Keratinocyte (primary cell): Measurements from ENCODE around the gene NEGR1. TPM values are rescaled to one million over a fixed set of nuclear protein-coding genes. Genes with fewer than 3 reads are reported as not detected.
"Not testable (repeated sequence)": the region's sequence is repeated elsewhere in the genome, so short reads cannot be mapped to it uniquely, and the experiment has no call there.

ENCODE experiments used
- DNase-seq: peaks from one replicate; pipeline ENCODE4 v3.0.0-alpha.2; 2011; ENCODE audit warnings: low read depth, missing footprints, low spot score
- FAIRE-seq: peaks from 2 replicates; lab custom pipeline; 2011; peaks lifted over from hg19 to GRCh38; lab: Jason Lieb, UNC
- H2AFZ ChIP-seq: 2 replicates; pipeline ENCODE4 v1.6.0; 2012; ENCODE audit warnings: low read length, control low read depth, inconsistent platforms; ENCODE audit not compliant: control insufficient read depth
- H3K27ac ChIP-seq: 2 replicates; pipeline ENCODE4 v1.5.1; 2011; ENCODE audit warnings: low read length; ENCODE audit not compliant: control insufficient read depth, insufficient read depth
- H3K27me3 ChIP-seq: 3 replicates; pipeline ENCODE4 v1.6.0; 2011; ENCODE audit warnings: low read length; ENCODE audit not compliant: control insufficient read depth, insufficient read depth; ENCODE audit errors: extremely low read depth
- H3K36me3 ChIP-seq, 2 experiments: 2 replicates in 1 of 2; 3 replicates in 1 of 2; pipeline ENCODE4 v1.5.1; 2011; ENCODE audit warnings: low read length in 2 of 2, mild to moderate bottlenecking in 1 of 2; ENCODE audit not compliant: control insufficient read depth in 2 of 2, insufficient read depth in 2 of 2; ENCODE audit errors: extremely low read depth in 1 of 2
- H3K4me1 ChIP-seq: 3 replicates; pipeline ENCODE4 v1.5.1; 2011; ENCODE audit warnings: low read length; ENCODE audit not compliant: control insufficient read depth, insufficient read depth; ENCODE audit errors: extremely low read depth
- H3K4me2 ChIP-seq: 3 replicates; pipeline ENCODE4 v1.6.0; 2011; ENCODE audit warnings: low read depth, low read length; ENCODE audit not compliant: control insufficient read depth, insufficient read depth; ENCODE audit errors: extremely low read depth
- H3K4me3 ChIP-seq, 3 experiments: fragments of 200-600 bp in 1 of 3; sonication (generic) in 1 of 3; 2 replicates in 2 of 3; 3 replicates in 1 of 3; pipeline ENCODE4 v1.5.1; 2011 to 2016; ENCODE audit warnings: low read length in 3 of 3, mild to moderate bottlenecking in 3 of 3, control low read depth in 2 of 3, inconsistent platforms in 1 of 3, low read depth in 1 of 3, mixed read lengths in 1 of 3, mixed run types in 1 of 3, moderate library complexity in 1 of 3; ENCODE audit not compliant: control insufficient read depth in 2 of 3, insufficient read depth in 2 of 3; ENCODE audit errors: extremely low read depth in 1 of 3
- H3K79me2 ChIP-seq: 2 replicates; pipeline ENCODE4 v1.6.0; 2012; ENCODE audit warnings: low read length; ENCODE audit not compliant: control insufficient read depth, insufficient read depth
- H3K9ac ChIP-seq: 3 replicates; pipeline ENCODE4 v1.6.0; 2011; ENCODE audit warnings: low read length; ENCODE audit not compliant: control insufficient read depth, insufficient read depth; ENCODE audit errors: extremely low read depth
- H3K9me1 ChIP-seq: 3 replicates; pipeline ENCODE4 v1.6.0; 2011; ENCODE audit warnings: low read length; ENCODE audit not compliant: control insufficient read depth, insufficient read depth; ENCODE audit errors: extremely low read depth
- H3K9me3 ChIP-seq: 2 replicates; pipeline ENCODE4 v1.5.1; 2012; ENCODE audit warnings: low read depth, low read length; ENCODE audit not compliant: control insufficient read depth
- H4K20me1 ChIP-seq: 3 replicates; pipeline ENCODE4 v1.6.0; 2011; ENCODE audit warnings: low read length; ENCODE audit not compliant: control insufficient read depth, insufficient read depth; ENCODE audit errors: extremely low read depth
- CTCF ChIP-seq, 3 experiments: IDR thresholded peaks in 1 of 3; conservative IDR thresholded peaks in 1 of 3; optimal IDR thresholded peaks in 1 of 3; 2 replicates in 2 of 3; 3 replicates in 1 of 3; pipeline versions ENCODE3 to v1.5.1; 2011; ENCODE audit warnings: low read length in 3 of 3, mild to moderate bottlenecking in 3 of 3, moderate library complexity in 2 of 3, control low read depth in 1 of 3, inconsistent platforms in 1 of 3; ENCODE audit not compliant: insufficient read depth in 2 of 3; ENCODE audit errors: extremely low read depth in 1 of 3
- EZH2 ChIP-seq: IDR thresholded peaks from one replicate; pipeline ENCODE4 v1.6.1; 2012; ENCODE audit warnings: inconsistent platforms, mild to moderate bottlenecking, low read length, moderate library complexity
- dilution Hi-C: fragments of 300-500 bp; cut with MboI; formaldehyde crosslinking; loops from one replicate; pipeline ENCODE4 v1.7.0; 2020; ENCODE audit warnings: low sequenced_read_pairs; ENCODE audit not compliant: extremely low pct_ligation_motif_present
- polyA plus RNA-seq, 5 experiments: library from polyadenylated mRNA; depleted of rRNA in 3 of 5; stranded (reverse) in 3 of 5; stranded (forward) in 1 of 5; unstranded in 1 of 5; fragments of >200 nt; gene quantifications; 1 replicate in 1 of 5; 2 replicates in 3 of 5; 3 replicates in 1 of 5; pipeline versions ENCODE4 v1.2.1 to v1.2.3, GENCODE V29; 2011 to 2012; ENCODE audit warnings: missing spikeins in 2 of 5, low read depth in 1 of 5, low replicate concordance in 1 of 5

NEGR1 gene
- polyA plus RNA-seq, 1 donor (not counting 4 experiments of a cell fraction or from before 2014, with no cell fraction given), result 1.6 TPM

DNA sequence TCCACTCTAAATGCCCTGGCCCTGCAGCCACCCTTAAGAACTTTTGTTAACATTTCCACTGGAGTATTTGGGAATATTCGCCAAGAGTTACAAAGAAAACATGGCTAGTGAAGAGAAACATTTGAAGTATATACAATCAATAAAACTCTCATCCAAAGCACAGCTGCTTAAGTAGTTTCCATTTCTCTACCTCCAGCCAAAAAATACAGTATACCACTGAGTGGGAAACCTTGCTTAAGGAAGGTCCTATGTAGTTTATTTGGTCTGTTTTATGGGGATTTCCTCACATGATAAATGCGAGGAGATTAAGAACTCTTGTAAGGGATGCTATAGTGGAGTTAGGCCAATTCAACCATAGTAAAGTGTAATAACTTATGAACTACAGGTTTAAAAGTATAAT, 382.5 kb downstream of the NEGR1 start:
- Histone ChIP-seq H3K4me2 (no peak overlapping the region), H2AFZ (no peak overlapping the region), H3K79me2 (no peaks in the 10 kb centered on the region), H4K20me1 (no peaks in the 10 kb centered on the region), H3K9me3 (no peaks in the 10 kb centered on the region), H3K27ac (no peak overlapping the region), H3K27me3 (no peaks in the 10 kb centered on the region), H3K4me1 (no peaks in the 10 kb centered on the region), H3K9me1 (no peaks in the 10 kb centered on the region), H3K36me3 (no peaks in the 10 kb centered on the region), H3K9ac (no peak overlapping the region), H3K4me3 (no peak overlapping the region)
- FAIRE-seq (no peak), DNase-seq (no peak)
- dilution Hi-C loops, result no loop called here
- TF ChIP-seq CTCF (optimal IDR thresholded peaks at IDR 0.05 in 1 of 3, IDR thresholded peaks at IDR 0.05 in 1 of 3, conservative IDR thresholded peaks at IDR 0.05 in 1 of 3; ENCODE audit: extremely low read depth in 1 of 3, insufficient read depth in 2 of 3, low read length in 3 of 3) (no peak), EZH2 (no peak)

- H3K9me1 ChIP-seq, H4K20me1 ChIP-seq, H3K4me3 ChIP-seq, H3K36me3 ChIP-seq, H3K9me3 ChIP-seq, H3K27me3 ChIP-seq, H3K9ac ChIP-seq, H3K79me2 ChIP-seq, dilution Hi-C loops, H3K4me2 ChIP-seq, H3K4me1 ChIP-seq, DNase-seq, H2AFZ ChIP-seq, FAIRE-seq, H3K27ac ChIP-seq: not testable (repeated sequence)
These were observed 394.2 kb downstream of the NEGR1 start for GRCh38 chr1:71888166-71888565.

- no peaks in the 10 kb centered on the region for H3K9me3 ChIP-seq
- no peak overlapping the region for H3K9ac ChIP-seq
- no peak overlapping the region for H3K4me2 ChIP-seq
- H3K36me3 ChIP-seq, result no peaks in the 10 kb centered on the region
- dilution Hi-C loops, result no loop called here
- no peak for DNase-seq
- no peak overlapping the region for H2AFZ ChIP-seq
- H3K27me3 ChIP-seq, result no peaks in the 10 kb centered on the region
- no peak overlapping the region for H3K27ac ChIP-seq
- no peaks in the 10 kb centered on the region for H4K20me1 ChIP-seq
- TF ChIP-seq EZH2, result no peak
- TF ChIP-seq CTCF (optimal IDR thresholded peaks at IDR 0.05 in 1 of 3, IDR thresholded peaks at IDR 0.05 in 1 of 3, conservative IDR thresholded peaks at IDR 0.05 in 1 of 3; ENCODE audit: extremely low read depth in 1 of 3, insufficient read depth in 2 of 3, low read length in 3 of 3), result no peak
- FAIRE-seq, result no peak
- no peaks in the 10 kb centered on the region for H3K79me2 ChIP-seq
- H3K4me1 ChIP-seq, result no peaks in the 10 kb centered on the region
- no peaks in the 10 kb centered on the region for H3K9me1 ChIP-seq
- no peak overlapping the region for H3K4me3 ChIP-seq
These were observed 397.2 kb downstream of the NEGR1 start for GRCh38 chr1:71885171-71885570.
